GM04503 (cell line): Measurements from ENCODE around the gene TEF.
"Not testable (repeated sequence)": the region's sequence is repeated elsewhere in the genome, so short reads cannot be mapped to it uniquely, and the experiment has no call there.

Experiments
- DNase-seq: peaks from one replicate; pipeline ENCODE4 v3.0.0-alpha.2; 2012; ENCODE audit warnings: low read depth

TEF gene

DNA sequence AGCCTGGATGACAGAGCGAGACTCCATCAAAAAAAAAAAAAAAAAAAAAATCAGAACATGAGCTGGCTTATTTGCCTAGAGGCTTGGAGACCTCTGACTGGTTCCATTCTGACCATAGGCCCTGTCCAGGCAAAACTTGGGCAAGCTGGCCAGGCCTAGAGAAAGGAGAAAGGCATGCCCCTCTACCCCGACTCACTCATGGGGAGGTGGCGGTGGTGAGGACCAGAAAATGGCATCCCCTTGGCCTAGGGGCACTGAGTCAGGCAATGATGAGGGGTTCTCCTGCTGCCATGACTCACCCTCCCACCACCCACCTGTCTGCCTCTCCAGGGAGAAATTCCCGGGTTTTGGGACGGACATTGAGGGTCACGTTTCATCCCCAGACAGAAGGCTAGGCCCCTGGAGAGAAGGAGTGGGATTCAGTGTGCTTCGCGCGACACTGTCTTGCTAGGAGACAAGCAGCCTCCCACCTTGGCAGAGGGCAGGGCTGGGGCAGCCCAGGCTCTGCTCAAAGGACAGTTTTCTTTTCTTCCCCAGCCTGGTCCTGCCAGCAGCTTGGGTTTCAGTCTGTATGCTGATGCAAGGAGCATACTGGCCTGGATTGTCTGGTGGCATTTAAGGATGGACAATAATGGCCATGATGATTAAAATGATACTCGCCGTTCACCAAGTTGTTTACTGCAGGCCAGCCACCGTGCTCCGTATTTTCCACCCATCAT, 47.6 kb downstream of the TEF start:
- DNase-seq, result no peak

DNA sequence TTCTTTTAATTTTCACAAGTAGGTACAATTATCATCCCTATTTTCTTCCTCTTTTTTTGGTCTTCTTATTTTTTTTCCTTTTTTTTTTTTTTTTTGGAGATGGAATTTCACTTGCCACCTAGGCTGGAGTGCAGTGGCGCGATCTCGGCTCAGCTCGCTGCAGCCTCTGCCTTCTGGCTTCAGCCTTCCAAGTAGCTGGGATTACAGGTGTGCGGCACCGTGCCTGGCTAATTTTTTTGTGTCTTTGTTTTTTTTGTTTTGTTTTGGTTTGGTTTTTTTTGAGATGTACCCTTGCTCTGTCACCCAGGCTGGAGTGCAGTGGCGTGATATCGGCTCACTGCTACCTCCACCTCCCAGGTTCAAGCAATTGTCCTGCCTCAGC, 48.2 kb downstream of the TEF start:
- no peak for DNase-seq

DNA sequence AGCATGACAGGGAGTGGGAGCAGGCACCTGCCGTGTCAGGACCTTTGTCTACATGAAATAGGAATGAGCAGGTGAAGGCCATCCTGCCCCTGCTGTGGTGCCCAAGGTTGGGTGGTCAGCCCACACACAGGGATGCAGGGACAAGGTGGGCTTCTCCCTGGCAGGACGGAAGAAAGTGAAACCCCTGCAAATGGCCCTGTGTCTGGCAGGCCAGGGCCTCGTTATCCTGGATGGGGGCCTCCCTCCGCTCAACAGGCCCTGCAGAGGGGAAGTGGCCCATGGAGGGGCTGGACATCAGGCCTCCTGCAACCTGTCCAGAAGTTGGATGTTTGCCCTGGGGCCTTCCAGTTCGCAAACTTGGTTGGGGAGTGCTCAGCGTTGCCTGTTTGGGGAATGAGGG, 49.9 kb downstream of the TEF start:
- DNase-seq, result no peak

DNA sequence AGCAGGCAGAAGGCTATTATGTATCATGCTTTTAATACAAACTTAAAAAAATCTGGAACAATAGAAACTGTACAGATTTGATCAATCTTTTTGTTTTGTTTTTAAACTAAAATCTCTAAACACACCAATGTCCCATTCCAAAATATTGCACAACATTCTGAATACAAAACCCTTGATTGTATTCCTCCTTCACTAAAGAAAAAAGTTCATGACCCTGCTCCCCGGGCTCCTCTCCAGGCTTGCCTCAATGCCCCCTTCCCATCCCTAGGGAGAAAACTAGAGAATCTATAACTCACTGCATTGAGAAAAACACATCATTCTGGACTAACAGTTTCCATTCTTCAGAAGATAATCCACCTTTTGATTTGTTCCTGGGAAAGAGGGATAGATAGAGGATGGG, 51.7 kb downstream of the TEF start:
- not testable (repeated sequence) for DNase-seq

DNA sequence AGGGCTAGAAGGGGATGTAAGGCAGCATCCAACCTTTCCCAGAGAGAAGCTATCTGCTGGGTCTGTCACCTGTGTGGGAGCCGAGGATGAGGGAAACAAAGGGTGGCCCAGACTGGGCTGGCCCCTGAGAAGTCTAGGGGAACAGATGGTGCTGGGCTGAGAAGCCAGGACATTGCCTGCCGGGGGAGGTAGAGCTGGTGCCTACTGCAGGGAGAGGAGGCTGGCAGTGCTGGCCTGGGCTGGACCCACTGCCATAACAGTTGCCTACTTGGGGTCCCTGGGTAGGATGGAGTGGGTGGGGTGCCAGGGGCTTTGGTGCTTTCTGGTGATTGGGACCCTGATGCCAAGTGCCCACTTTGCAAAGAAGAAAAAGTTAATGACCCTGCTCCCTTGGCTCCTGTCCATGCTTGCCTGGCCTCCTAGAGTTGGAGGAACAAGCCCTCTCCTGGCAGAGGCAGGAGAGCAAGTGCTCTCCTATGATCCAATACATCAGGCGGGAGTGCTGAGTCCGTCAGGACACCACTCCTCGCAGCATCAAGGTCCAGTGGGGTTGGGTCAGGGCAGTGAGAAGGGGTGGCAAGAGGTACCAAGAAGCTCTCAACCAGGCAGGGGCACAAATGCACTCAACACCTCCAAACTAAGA, 52.7 kb downstream of the TEF start:
- DNase-seq, result not testable (repeated sequence)

DNA sequence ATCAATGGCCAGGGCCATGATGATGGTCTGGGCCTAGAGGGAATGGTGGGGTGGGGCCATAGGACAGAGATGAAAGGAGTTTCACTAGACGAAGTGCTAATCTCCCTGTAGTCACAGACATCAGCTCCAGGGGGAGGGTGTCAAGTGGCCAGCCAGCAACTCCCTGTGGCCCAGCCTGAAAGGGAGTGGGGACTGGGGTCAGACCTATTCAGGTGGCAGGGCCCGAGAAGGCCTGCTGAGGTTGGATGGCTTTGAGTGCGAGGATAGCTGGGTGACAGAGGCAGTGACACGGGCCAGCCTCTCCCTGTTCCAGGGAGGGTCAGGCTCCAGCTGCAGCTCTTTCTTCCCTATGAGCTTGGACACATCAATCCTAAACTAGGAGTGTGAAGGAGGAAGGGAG, 53.8 kb downstream of the TEF start:
- no peak for DNase-seq

DNA sequence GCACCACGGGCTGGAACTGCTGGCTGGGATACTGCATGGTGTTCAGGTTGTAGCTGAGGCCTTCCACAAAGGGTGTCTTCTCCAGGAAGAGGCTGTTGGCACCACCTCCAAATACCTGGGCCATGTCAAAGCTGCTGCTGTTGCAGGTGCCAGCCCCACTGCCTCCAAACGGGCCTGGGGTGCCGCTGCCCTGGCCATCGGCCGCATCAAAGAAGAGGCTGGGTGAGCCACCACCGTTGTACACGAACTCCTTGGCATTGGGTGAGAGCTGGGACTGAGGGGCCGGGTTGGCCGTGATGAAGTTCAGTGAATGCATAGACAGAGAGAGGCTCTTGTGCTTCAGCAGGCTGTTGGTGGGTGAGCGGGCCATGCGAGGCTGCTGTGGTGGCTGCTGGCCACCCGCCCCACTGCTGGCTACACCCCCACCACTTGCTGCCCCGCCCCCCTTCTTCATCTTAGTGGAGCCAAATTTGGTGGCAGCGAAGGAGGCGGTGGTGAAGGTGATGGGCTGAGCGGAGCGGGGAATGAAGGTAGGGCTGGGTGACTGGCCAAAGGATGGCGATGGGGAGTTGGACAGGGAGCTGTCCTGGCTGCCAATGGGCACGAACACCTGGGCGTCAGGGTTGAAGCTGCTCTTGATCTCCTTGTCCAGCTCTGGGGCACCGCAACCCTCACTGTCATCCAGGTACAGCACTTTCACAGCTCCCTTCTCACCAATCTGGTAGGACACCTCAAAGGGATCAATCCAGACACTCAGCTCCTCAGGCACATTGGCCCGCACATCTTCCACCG, 54.8 kb downstream of the TEF start:
- DNase-seq, result no peak

DNA sequence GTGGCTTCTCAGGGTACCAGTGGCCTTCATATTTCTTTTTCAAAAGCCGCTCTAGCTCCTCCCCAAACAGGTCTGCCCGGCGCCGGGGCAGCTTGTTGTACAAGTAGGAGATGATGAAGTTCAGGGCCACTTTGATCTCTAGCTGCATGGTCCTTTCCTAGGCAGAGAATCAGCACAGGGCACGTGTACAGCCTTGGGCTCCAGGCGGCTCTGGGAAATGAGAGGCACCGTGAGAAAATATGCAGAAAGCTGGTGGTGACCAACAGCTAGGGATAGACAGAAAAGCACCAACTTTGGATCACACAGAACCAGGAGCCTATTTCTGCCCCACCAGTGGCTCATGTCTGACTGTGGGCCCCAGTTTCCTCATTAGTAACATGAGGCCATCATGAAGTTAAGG, 55.5 kb downstream of the TEF start:
- no peak for DNase-seq

DNA sequence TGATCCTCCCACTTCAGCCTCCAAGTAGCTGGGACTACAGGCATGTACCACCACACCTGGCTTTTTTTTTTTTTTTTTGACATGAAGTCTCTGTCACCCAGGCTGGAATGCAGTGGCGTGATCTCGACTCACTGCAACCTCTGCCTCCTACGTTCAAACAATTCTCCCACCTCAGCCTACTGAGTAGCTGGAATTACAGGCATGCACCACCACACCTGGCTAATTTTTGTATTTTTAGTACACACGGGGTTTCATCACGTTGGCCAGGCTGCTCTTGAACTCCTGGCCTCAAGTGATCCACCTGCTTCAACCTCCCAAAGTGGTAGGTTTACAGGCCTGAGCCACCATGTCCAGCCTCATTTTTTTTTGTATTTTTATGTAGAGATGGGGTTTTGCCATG, 58.8 kb downstream of the TEF start:
- DNase-seq, result not testable (repeated sequence)

DNA sequence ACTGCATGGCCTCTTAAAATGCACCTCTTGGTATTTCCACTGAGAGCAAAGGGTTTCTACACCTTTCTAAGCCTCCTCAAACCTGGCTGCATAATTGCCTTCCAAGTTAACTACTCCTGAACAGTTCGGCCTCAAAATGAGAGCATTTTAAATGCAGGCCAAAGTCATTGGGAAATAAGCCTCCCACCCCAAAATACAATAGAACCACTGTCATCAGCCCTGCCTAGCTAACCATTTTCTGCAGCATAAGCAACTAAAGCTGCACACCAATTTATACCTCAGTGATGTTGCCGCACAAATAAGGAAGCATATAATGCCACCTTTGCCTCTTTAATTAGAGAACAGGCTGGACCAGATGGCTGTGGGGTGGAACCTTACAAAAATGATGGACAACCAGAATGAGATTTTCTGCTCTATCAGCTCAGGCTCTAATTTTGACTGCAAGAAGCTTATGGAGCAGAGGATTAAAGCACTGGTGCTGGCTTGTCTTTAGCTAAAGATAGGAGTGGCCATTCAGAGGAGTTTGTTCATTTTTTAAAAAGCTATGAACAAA, 60.6 kb downstream of the TEF start:
- no peak for DNase-seq

DNA sequence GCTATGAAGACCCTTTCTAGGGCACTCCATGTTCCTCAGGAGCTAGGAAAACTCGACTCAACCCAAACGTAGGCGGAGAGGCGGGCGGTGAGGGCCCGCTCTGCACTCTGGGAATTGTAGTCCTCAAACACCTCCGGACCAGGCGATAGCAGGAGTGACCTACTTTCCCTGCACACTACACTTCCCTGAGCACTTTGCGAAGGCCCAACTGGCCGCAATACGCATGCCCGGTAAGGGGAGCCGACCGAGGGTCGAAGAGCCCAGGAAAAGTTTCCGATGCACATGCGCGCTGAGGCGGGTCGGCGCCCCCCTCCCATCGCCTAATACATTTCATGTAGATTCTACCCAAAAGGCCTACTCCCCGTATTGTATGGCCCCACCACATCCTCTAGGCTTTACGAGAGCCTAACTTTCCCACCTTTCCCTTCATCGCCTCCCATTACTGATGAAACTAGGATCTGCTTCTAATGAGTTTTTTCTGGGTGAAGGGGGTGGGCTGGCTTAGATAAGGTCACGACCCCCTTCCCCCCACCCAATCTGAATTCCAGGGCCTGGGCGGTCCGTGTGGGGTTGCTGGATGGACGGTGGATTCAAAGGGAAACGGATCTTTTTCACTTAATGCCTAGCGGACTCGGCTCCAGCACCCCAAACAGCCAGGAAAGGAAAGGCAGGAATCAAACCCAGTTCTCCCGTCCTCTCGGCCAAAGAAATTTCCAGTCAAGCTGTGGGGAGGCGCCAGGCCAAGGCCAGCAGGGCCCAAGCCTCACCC, 62.8 kb downstream of the TEF start:
- DNase-seq, result peak; percentile 72

DNA sequence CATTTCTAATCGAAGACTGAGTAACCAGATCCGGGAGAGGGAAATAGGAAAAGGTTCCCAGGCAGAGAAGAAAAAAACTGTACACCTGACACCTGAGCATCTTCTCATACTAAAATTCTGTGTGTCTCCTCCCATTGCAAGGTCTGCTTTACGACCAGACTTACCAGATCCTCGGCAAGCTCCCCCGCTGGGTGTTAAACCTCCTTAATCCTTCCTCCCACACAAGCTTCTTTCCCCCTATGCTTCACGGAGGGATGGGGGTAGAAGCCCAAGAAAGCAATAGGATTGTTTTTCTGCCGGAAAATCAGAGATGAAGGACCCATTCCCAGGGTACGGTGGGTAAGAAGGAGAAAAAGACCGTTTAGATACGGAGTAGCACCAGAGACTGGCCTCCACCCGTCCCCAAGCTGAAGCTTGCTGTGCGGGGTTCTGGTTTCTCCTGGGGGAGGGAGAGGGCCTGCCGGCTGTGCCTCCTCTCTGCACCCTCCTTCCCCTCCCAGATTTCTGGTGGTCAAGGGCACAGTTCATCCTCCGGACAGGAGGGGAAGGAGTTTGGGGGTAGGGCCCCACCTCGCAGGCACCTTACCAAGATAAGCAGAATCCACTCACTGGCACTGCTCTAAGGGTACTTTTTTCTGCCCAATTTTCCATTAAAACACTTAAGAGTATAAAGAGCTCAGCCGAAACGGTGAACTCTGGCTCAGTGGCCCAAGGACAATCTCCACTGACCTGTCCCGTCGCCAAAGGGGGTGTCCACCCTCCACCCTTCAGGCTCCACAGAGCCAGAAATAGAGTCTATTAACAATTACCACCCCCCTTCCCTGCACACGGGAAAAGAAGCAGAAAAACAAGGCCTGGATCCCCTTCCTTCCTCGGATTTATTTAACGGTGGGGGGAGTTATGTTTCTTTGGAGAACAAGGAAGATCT, 63.7 kb downstream of the TEF start:
- no peak for DNase-seq

DNA sequence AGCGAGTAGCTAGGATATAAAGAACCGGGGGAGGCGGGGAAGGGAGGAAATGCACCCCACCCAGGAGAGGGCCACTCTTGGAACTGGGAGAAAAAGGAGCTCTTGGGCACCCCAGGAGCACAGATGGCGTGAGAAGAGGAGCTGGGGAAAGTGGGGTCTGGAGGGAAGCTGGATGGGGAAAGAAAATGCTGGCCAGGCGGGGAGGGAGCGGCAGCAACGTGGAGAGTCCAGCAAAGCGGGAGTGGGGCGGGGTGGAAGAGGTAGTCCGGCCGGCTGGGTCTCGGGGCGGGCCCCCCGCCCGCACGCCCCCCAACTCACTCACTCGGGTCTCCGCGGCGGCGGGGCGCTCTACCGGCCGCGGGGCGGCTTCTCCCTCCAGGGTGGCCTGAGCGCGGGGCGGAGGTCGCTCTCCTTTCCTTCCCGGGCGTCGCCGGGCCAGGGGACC, 64.3 kb downstream of the TEF start:
- DNase-seq, result no peak

DNA sequence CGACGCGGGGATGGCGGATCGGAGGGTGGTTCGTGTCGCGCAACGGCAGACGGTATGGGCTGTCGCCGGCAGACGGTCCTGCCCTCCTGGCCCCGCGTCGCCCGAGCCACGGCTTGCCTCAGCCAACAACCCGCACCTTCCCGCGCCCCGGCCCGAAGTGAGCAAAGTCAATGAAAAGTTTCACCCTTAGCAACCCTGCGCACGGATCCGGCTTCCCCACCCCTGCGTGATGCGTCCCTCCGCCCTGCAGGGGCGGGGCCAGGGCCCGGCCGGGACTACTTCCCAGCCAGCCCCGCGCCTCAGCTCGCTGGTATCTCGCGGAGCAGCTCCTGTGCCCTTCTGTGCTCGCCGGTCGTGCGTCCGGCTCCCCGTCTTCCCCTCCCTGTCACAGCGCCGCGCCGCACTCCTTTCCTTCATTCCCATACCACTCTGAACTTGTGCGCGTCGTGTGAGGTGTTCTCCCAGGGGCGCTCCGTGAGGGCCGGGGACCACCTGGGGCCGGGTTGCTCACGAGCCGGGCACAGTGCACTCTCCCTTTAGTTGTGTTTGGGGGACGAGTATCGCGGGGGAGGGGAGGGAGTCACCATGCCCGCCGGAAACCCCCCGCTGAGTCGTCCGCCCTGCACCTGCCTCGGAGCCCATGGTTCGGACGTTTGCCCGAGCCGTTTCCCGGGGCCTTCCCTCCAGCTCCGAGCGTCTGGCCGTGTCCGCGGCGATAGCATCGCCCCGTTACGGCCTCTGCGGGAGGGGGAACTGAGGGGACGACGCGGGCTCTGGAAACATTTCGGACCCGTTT, 65.1 kb downstream of the TEF start, which contains the start of gene TOB2:
TOB2 (minus strand) TSS at position 163 of the 796 bp plus-strand sequence. CDS start 9,456 bp downstream, outside the sequence.
- peak; percentile 70 for DNase-seq

DNA sequence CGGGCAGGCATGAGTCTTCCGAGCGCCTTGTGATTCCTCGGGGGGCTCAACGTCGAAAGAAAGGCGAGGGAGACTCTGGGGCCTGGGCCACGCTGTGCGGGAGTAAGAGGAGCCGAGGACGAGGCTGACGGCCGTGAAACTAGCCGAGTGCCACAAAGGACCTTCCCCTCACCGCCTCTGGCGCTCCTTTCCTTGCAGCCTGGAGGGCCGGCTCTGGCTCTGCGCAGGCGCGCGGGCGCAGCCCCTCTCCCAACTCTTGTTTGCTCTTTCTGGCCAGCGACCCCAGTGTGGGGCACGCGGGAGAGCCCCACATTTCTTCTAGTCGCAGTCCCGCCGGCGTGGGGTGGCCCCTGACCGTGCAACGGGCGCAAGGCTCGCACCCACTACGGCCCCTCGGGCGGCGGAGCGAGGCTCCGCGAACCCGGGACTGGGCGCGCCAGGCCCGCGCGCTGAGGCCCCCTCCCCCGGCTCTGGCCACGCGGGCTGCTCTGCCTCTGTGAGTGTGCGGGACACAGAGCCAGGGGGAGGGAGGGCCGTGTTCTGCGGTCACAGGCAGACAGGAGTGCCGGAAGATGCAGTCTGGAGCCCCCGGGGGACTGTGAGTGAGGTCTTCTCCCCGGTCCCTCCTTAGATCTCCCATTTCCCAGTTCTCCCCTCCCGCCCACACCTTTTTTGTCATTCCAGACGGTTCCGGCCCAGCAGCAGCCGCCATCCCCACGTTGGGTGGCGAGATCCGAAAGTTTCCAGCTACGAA, 65.9 kb downstream of the TEF start:
- no peak for DNase-seq

DNA sequence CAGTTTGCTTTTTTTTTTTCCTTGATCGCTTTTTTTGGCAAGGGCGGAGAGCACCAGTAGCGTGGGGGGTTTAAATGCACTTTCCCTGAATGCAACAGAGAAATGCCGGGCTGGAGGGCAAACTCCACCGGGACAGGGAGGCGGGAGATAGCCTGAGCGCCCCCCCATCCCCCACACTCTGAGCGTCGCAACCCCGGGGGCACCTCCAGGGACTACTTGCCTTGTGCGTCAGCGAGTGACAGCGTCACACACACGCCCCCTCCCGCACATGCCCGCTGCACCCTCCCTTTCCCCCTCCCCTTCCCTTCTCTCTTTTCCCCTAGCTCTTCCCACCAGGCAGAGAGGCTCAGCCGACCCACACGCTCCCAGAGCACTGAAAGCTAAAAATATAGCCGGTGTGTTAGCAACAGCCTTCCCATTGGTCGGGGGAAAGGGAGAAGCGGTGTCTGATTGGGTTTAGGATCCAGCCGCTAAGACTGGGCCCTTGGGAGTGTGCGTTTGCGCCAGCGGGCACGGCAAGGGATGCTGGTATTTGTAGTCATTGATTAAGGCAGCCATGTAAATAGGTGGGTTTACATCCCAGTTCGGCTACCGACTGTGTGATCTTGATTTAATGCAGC, 66.6 kb downstream of the TEF start:
- peak; percentile 99 for DNase-seq
